Stimulated activated naive CD8-positive, alpha-beta T cell treated with anti-CD3 and anti-CD28 coated beads, Interleukin-15, amount 100 ng/mL, for 72 hours (primary cell): ENCODE data around the gene APOA1.
"Not testable (repeated sequence)": the region's sequence is repeated elsewhere in the genome, so short reads cannot be mapped to it uniquely, and the experiment has no call there.

ENCODE experiments used
- ATAC-seq: fragments of 150-1000 bp; cut with Tn5 transposase; 2 replicates; pipeline ENCODE4 v1.10.0; 2021; ENCODE audit warnings: mild to moderate bottlenecking, moderate library complexity
- DNase-seq, 2 donors: peaks; one replicate each; pipeline ENCODE4 v3.0.0; 2021 to 2022
- H3K27ac Mint-ChIP-seq, 2 donors: one replicate each; pipeline ENCODE4 v1.8.0; 2022; ENCODE audit warnings: mild to moderate bottlenecking in 2 of 2, mixed read lengths in 2 of 2, moderate library complexity in 2 of 2
- H3K27me3 Mint-ChIP-seq: one replicate; pipeline ENCODE4 v1.8.0; 2022; ENCODE audit warnings: mixed read lengths
- H3K4me1 Mint-ChIP-seq: one replicate; pipeline ENCODE4 v1.8.0; 2022; ENCODE audit warnings: mild to moderate bottlenecking, mixed read lengths
- H3K4me3 Mint-ChIP-seq, 2 donors: one replicate each; pipeline ENCODE4 v1.8.0; 2022; ENCODE audit warnings: mild to moderate bottlenecking in 2 of 2, mixed read lengths in 2 of 2, moderate library complexity in 1 of 2
- H3K9me3 Mint-ChIP-seq, 2 donors: one replicate each; pipeline ENCODE4 v1.8.0; 2022; ENCODE audit warnings: mixed read lengths in 2 of 2

The APOA1 gene

DNA sequence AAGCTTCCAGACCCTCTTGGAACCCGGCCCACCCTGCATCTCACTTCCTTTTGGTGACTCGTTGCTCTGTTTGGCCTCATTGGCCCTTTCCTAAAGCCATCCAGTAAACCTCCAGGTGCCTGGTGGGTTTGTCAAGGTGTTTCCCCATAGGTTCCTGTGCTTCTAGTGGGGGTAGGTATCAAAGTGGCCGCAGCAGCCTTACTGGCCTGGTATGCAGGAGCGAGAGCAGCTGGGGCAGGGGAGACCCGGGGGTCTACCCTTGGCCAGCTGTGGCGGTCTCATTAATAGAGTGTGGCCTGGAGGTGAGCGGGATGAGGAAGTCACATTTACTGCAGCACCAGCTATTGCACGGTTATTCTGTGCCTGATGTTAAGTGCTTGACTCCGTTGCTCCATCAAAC lies 18.4 kb downstream of the APOA1 start:
- H3K27ac Mint-ChIP-seq: no peak overlapping the region
- ATAC-seq: no peak
- no peak for DNase-seq
- no peaks in the 10 kb centered on the region for H3K4me1 Mint-ChIP-seq
- H3K27me3 Mint-ChIP-seq: no peaks in the 10 kb centered on the region
- H3K9me3 Mint-ChIP-seq: no peaks in the 10 kb centered on the region
- H3K4me3 Mint-ChIP-seq: no peak overlapping the region

DNA sequence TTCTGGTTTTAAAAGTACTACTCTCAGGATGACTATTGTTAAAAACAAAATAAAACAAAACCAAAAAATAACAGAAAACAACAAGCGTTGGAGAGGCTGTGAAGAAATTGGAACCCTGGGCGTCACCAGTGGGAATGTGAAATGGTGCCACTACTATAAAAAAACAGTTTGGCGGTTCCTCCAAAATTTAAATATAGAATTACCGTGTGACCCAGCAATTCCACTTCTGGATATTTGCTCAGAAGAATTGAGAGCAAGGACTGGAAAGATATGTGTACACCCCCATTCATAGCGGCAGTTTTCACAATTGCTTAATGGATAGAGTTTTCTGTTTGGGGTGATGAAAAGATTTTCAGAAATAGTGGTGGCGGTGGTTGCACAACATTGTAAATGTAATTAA lies 22.9 kb downstream of the APOA1 start:
- DNase-seq (no peak), ATAC-seq (no peak)
- no peaks in the 10 kb centered on the region for H3K9me3 Mint-ChIP-seq
- no peaks in the 10 kb centered on the region for H3K27me3 Mint-ChIP-seq
- H3K4me1 Mint-ChIP-seq: no peaks in the 10 kb centered on the region
- H3K27ac Mint-ChIP-seq: no peak overlapping the region
- no peak overlapping the region for H3K4me3 Mint-ChIP-seq

DNA sequence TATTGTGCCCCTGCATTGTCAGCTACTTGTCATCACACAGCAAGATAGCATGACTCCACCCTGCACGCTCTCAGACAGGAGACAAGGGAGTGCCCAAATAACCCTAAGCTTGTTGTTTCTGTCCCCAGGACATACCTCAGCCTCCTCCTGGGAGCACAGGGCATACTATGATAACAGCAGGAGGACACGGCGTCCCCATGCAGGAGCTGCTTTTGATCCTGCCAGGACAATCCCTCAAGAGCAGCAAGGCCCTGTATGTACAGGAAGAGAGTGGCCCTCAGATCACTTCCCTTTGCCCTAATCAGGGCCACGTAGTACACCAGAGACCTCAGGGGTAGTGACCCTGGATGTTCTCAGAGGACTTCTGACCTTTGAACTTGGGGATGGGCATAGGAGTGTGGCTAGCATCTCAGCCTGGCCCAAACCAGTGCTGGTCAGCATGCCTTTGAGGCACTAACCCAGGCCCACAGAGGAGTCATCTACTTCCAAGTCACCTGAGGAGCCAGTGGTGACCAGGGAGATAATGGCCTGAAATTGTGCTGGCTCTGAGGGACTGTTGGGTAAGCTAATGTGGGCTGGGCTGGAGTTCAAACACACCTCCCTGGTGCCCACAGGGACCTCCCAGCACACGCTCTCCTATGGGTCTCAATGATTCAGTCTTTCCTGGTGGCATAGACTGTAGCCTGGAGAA lies 23.5 kb downstream of the APOA1 start:
- Mint-ChIP-seq H3K27me3 (no peaks in the 10 kb centered on the region), H3K27ac (no peak overlapping the region), H3K9me3 (no peaks in the 10 kb centered on the region), H3K4me1 (no peaks in the 10 kb centered on the region), H3K4me3 (no peak overlapping the region)
- DNase-seq (no peak), ATAC-seq (no peak)

DNA sequence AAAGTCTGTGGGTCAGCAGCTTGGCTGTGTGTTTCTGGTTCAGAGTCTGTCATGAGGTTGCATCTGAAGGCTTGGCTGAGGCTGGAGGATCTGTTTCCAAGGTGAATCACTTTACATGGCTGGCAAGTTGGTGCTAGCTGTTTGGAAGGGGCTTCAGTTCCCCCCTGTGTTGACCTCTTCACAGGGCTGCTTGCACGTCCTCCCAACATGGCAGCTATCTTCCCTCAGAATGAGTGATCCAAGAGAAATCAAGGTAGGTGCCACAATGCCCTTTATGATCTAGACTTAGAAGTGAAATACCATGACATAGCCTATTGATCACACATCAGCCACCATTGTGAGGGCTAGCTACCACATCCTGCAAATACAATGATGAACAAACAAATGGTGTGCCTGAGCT lies 24.3 kb downstream of the APOA1 start:
- no peak overlapping the region for H3K27ac Mint-ChIP-seq
- no peaks in the 10 kb centered on the region for H3K27me3 Mint-ChIP-seq
- H3K4me1 Mint-ChIP-seq: no peaks in the 10 kb centered on the region
- no peaks in the 10 kb centered on the region for H3K9me3 Mint-ChIP-seq
- no peak overlapping the region for H3K4me3 Mint-ChIP-seq
- DNase-seq (no peak), ATAC-seq (no peak)

DNA sequence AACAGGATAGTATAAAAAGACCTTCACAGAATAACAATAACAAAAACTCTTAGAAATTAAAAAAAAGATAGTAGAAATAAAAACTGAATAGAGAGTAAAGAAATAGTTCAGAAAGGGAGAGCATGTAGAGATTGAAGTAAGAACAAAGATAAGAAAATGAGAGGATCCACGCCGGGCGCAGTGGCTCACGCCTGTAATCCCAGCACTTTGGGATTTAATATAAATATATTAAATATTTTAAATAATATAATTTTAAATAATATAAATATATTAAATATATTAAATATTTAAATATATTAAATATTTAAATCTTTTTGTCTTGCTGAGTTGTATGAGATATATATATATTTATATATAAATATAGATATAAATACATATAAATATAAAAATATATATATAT lies 25.3 kb downstream of the APOA1 start:
- DNase-seq: no peak
- Mint-ChIP-seq H3K4me3 (no peak overlapping the region), H3K27me3 (no peaks in the 10 kb centered on the region), H3K27ac (no peak overlapping the region), H3K4me1 (no peaks in the 10 kb centered on the region), H3K9me3 (no peaks in the 10 kb centered on the region)
- ATAC-seq: no peak

DNA sequence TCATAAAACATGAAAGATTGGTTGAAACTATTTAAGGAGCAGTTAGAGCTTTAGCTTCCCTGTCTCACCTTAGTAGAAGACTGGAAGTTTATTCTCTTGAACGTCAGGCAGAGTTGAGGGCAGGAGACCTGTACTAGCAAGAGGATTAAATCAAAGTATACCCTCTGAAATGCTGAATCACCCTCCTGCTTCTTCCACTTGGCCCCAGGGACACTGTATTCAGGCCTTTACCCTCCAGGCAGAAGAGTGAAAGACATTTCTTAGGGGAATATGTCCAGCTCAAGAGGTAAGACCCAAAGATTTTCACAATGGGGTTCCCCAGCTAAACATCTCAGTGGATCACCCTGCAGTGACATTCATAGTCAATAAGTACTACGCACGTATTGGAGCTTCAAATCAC lies 26.2 kb downstream of the APOA1 start:
- Mint-ChIP-seq H3K9me3 (no peaks in the 10 kb centered on the region), H3K4me1 (no peaks in the 10 kb centered on the region), H3K27me3 (no peaks in the 10 kb centered on the region), H3K4me3 (no peak overlapping the region), H3K27ac (no peak overlapping the region)
- ATAC-seq (no peak), DNase-seq (no peak)

DNA sequence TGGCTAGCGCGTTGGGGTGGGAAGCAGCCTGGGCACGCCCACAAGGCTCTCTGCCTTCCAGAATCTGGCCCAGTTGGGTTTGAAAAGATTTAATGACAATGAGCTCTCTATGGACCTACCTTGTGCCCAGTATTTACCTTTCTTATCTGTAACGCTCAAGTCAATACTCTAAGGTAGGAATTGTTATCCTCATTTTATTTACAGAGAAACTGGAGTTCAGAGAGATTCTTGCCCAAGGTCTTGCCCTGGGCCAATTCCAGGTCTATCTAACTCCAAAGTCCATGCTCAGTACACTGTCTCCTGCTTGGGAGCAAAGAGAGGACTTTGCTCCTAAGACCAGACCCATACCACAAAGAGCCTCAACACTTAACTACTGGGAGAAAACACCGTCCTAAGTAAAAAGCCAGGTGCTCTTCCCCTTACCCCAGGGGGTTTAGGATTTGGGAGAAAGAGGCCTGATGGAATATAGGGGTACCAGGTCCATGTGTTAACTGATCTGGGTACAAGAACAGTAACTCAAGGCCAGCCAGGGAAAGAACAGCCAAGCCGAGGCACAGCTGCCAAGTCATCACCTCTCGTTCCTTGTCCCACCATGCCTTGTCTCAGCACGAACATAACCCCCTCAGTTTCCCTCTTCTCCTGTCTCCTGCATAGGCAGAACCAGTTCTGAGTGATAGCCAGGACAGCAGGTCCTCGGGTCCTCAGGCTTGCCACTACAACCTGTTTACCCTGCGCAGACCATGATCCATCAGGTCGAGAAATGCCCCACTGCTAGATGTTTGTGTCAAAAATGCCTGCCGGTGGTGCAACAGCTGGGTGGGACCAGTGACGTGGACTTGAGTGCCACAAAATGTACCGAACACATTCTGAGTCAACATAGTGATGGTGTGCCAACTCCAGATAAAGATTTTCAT lies 28.9 kb downstream of the APOA1 start:
- ATAC-seq: no peak
- DNase-seq: no peak
- Mint-ChIP-seq H3K27ac (no peak overlapping the region), H3K4me1 (no peaks in the 10 kb centered on the region), H3K9me3 (no peaks in the 10 kb centered on the region), H3K27me3 (no peaks in the 10 kb centered on the region), H3K4me3 (no peak overlapping the region)

DNA sequence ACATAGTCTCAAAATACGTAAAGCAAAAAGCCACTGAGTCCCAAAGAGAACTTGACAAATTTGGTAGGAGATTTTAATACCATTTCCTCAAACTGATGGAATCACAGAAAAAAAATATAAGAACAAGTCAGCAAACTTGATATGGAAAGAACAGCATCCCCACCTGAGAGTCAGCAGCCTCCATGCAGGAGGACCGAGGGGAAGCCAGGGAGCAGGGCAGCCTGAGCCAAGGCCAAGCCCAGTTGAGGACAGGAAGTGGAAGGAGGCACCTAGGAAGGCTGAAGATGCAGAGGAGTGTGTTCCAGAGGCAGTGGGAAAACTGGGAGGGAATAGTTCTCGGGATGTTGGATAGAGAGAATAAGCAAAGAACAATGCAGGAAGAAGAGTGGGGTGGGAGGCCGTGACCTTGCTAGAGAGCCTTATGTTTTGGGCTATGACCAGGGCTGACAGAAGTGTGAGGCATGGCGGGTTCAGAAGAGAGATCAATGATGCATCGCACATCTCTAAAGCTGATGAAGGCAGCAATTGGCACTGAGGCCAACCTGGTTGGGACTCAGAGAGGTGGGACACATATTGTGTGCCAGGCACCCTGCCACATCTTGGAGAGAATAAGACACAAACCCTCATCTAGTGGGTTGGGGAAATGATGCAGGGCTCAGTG lies 29.7 kb downstream of the APOA1 start:
- no peak for DNase-seq
- ATAC-seq: no peak
- H3K27ac Mint-ChIP-seq: no peak overlapping the region
- no peak overlapping the region for H3K4me3 Mint-ChIP-seq
- H3K9me3 Mint-ChIP-seq: no peaks in the 10 kb centered on the region
- no peaks in the 10 kb centered on the region for H3K4me1 Mint-ChIP-seq
- no peaks in the 10 kb centered on the region for H3K27me3 Mint-ChIP-seq

DNA sequence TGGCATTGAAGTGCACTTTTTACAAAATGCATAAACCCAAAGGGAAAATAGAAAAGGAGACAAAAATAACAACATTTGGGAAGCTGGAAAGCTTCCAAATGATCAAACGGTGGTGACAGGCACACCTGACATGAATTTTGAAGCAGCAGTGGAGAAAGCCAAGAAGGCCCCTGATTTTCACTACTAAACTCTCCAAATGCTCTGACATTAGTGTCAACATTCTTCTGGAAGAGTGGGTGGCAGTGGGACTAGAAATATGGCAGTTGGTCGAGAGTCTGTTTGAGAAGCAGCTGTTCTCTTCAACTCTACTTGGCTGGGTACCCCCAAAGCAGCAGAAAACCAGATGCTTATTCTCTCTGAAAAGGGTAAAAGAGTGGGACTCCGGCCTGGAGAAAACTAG lies 33.4 kb downstream of the APOA1 start:
- no peak for ATAC-seq
- no peak overlapping the region for H3K4me3 Mint-ChIP-seq
- no peak overlapping the region for H3K27ac Mint-ChIP-seq
- peaks cover 4% of the 10 kb centered on the region for H3K27me3 Mint-ChIP-seq
- no peaks in the 10 kb centered on the region for H3K9me3 Mint-ChIP-seq
- H3K4me1 Mint-ChIP-seq: no peaks in the 10 kb centered on the region
- DNase-seq: no peak

DNA sequence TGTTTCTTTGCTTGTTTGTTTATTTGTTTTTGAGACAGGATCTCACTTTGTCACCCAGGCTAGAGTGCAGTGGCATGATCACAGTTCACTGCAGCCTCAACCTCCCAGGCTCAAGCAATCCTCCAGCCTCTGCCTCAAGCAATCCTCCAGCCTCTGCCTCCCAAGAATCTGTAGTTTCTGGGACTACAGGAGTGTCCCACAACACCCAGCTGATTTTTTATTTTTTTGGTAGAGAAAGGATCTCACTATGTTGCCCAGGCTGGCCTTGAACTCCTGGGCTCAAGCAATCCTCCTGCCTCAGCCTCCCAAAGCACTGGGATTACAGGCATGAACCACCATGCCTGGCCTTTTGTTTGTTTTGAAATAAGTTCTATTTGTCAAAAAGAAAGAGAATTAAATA lies 35.8 kb downstream of the APOA1 start:
- not testable (repeated sequence) for DNase-seq, H3K9me3 Mint-ChIP-seq, H3K27me3 Mint-ChIP-seq, H3K27ac Mint-ChIP-seq, H3K4me3 Mint-ChIP-seq, ATAC-seq, H3K4me1 Mint-ChIP-seq

DNA sequence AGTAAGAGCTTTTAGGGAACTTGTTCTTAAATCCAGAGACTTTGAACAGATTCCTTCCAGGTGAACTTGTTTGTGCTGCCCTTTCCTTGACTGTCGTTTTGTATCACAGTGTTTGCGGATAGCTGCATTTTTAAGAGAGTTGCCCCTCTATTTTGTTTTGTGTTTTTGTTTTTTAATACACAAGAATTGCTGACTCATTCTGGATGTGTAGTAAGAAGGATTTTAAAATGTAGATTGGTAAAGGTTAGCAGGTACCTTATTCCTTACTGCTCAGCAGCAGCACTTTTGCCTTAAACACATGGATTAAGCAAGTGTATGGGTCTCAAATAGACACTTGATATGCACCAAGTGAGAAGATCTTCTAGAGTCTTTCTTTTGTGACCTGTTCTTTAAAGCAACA lies 36.8 kb downstream of the APOA1 start:
- no peak for DNase-seq
- H3K4me3 Mint-ChIP-seq: no peak overlapping the region
- H3K4me1 Mint-ChIP-seq: no peaks in the 10 kb centered on the region
- peaks cover 10% of the 10 kb centered on the region for H3K27me3 Mint-ChIP-seq
- H3K9me3 Mint-ChIP-seq: no peaks in the 10 kb centered on the region
- no peak for ATAC-seq
- H3K27ac Mint-ChIP-seq: no peak overlapping the region

DNA sequence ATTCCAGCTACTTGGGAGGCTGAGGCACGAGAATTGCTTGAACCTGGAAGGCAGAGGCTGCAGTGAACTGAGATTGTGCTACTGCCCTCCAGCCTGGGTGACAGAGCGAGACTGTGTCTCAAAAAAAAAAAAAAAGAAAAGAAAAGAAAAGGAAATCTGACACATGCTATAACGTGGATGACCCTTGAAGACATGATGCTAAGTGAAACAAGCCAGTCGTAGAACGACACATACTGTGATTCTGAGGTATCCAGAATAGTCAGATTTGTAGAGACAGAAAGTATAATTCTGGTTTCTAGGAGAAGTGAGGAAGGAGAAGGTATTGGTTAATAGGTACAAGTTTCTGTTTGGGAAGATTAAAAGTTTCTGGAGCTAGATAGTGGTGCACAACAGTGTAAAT lies 39.1 kb downstream of the APOA1 start:
- Mint-ChIP-seq H3K4me1 (no peaks in the 10 kb centered on the region), H3K27me3 (peaks cover 18% of the 10 kb centered on the region), H3K4me3 (no peak overlapping the region), H3K27ac (no peak overlapping the region), H3K9me3 (no peaks in the 10 kb centered on the region)
- DNase-seq (no peak), ATAC-seq (peak; percentile 57)

DNA sequence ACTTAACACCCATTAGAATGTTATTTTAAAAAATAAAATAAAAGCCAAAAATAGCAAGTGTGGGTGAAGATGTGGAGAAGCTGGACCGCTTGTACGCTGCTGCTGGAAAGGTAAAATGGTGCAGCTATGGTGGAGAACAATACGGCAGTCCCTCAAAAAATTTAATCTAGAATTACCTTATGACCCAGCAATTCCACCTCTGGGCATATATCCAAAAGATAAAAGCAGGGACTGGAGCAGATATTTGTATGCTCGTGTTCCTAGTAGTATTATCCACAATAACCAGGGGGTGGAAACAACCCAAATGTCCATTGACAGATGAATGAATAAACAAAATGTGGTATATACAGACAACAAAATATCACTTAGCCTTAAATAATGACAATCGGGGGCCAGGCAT lies 39.6 kb downstream of the APOA1 start:
- Mint-ChIP-seq H3K27ac (no peak overlapping the region), H3K27me3 (peaks cover 18% of the 10 kb centered on the region), H3K9me3 (no peaks in the 10 kb centered on the region), H3K4me1 (no peaks in the 10 kb centered on the region), H3K4me3 (no peak overlapping the region)
- ATAC-seq (no peak), DNase-seq (no peak)

DNA sequence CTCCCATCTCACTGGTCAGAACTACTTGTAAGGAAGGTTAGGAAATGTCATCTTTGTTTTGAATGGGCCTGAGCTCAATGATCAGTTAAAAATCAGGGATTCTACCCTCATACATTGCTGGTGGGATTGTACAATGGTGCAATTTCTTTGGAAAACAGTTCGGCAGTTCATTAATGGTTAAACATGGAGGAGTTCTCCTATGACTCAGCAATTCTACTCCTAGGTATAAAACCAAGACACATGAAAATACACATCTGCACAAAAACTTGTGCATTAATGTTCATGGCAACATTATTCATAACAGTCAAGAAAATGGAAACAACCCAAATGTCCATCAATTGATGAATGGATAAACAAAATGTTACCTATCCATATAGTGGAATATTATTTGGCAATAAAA lies 40.9 kb downstream of the APOA1 start:
- Mint-ChIP-seq H3K27me3 (peaks cover 18% of the 10 kb centered on the region), H3K9me3 (no peaks in the 10 kb centered on the region), H3K4me3 (no peak overlapping the region), H3K27ac (no peak overlapping the region), H3K4me1 (peaks cover 2% of the 10 kb centered on the region)
- DNase-seq (no peak), ATAC-seq (no peak)

DNA sequence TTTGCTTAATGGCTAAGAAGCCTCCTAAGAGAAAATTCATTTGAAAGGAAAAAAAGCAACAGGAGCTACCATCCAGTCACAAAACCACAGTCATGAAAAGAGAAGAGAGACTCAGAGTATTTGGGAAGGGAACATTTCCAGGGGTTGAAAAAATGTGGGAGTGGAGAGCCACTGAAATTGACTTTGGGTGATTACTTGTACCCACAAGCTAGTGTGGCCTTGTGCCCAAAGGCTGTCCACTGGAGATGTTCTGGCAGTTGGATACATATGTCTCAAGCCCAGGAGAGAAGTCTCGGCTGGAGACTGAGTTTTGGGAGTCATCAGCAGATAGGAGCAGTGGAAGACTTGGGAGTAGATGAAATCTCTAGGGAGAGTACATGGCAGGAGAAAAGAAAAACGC lies 42.6 kb downstream of the APOA1 start:
- H3K9me3 Mint-ChIP-seq: no peaks in the 10 kb centered on the region
- H3K4me3 Mint-ChIP-seq: no peak overlapping the region
- no peak for DNase-seq
- H3K27me3 Mint-ChIP-seq: peaks cover 26% of the 10 kb centered on the region
- peaks cover 13% of the 10 kb centered on the region for H3K4me1 Mint-ChIP-seq
- no peak overlapping the region for H3K27ac Mint-ChIP-seq
- no peak for ATAC-seq

DNA sequence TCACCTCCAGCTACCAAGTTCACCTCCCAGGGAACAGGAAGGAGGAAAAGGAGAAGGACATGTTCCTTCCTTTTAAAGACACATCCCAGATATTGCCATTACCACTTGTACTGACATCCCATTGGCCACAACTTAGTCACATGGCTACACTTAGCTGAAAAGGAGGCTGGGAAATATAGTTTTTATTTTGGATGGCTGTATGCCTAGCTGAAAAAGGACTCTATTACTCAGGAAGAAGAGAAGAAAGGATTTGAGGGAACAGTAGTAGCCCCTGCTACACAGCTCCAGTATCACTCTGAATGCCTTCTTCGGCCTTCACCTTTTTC lies 43.7 kb downstream of the APOA1 start:
- DNase-seq: no peak
- H3K4me3 Mint-ChIP-seq: no peak overlapping the region
- ATAC-seq: no peak
- peaks cover 14% of the 10 kb centered on the region for H3K4me1 Mint-ChIP-seq
- no peak overlapping the region for H3K27ac Mint-ChIP-seq
- peaks cover 20% of the 10 kb centered on the region for H3K27me3 Mint-ChIP-seq
- no peaks in the 10 kb centered on the region for H3K9me3 Mint-ChIP-seq
